Upper lobe of right lung (tissue), 1 donor: ENCODE measurements around the gene TEAD2. TPM values are rescaled to one million over a fixed set of nuclear protein-coding genes. Genes with fewer than 3 reads are reported as not detected.

Experiments used
- ATAC-seq: fragments of 200-7000 bp; cut with Tn5 transposase; one replicate; pipeline ENCODE4 v1.9.1; 2020; ENCODE audit warnings: mild to moderate bottlenecking, moderate library complexity
- DNase-seq: peaks from one replicate; pipeline ENCODE4 v3.0.0-alpha.2; 2020
- H3K27ac ChIP-seq: fragments of 200-600 bp; one replicate; pipeline ENCODE4 v1.8.0; 2022
- H3K27me3 ChIP-seq: fragments of 200-600 bp; one replicate; pipeline ENCODE4 v1.8.0; 2022; ENCODE audit warnings: mild to moderate bottlenecking
- H3K36me3 ChIP-seq: fragments of 200-600 bp; one replicate; pipeline ENCODE4 v1.8.0; 2022
- H3K4me1 ChIP-seq: fragments of 200-600 bp; one replicate; pipeline ENCODE4 v1.8.0; 2022
- H3K4me3 ChIP-seq: fragments of 200-600 bp; one replicate; pipeline ENCODE4 v1.8.0; 2022; ENCODE audit warnings: mild to moderate bottlenecking
- H3K9me3 ChIP-seq: fragments of 200-600 bp; one replicate; pipeline ENCODE4 v1.8.0; 2022
- CTCF ChIP-seq: fragments of 200-600 bp; IDR thresholded peaks from one replicate; pipeline ENCODE4 v1.8.0; 2022; ENCODE audit warnings: antibody characterized with exemption
- intact Hi-C: fragments of 100-400 bp; cut with DNase I; formaldehyde crosslinking; loops from one replicate; pipeline ENCODE4 v1.11.0; 2022
- total RNA-seq: library from RNA; stranded (reverse); fragmentation: NEBNext Ultra II Directional; extraction: Animal tissue kit (Norgen Biotek cat#: 25700); gene quantifications from one replicate; pipeline ENCODE4 v1.2.1, GENCODE V29; 2021
- donor health status: DM: no; HTN: yes; CAD: no; lungs with severe emphysema.

The TEAD2 gene
- total RNA-seq, 1 donor from 2014 or later, result 36.4 TPM

DNA sequence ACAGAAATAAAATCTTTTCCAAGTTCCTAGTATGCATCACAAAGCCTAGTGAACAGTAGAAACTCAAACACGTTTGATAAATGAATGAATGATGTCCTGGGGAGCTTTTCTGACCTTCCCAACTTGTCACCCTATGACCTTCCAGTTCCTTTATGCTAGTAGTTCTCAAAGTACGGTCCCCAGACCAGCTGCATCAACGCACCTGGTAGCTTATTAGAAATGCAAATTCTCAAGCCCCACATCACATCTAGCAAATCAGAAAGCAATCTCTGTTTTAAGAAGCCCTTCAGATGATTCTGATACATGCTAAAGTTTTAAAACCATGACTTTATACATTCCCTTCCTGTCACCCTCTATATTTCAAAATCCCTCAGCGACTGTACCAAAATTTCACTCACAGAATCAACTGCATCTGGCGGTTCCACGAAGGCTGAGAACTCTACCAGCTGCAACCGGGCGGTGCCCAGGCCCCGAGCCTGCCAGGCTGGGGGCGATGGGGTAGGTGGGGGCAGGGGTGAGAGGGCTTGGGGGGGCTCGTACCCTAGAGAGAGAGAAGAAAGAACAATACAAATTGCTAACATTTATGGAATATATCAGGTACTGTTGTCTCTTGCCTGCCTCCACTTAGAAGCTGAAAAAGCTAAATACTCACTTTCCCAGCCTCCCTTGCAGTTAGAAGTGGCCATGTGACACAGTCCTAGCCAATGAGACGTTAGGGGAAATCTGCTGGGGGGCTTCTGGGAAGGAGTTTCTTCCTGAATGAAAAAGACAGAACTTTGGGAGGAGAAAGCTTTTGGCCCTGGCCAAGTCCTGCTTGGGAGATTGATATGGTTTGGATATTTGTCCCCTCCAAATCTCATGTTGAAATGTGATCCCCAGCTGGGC, 13.7 kb downstream of the TEAD2 start:
- no peaks in the 10 kb centered on the region for H3K9me3 ChIP-seq
- intact Hi-C loops, result no loop called here
- H3K27me3 ChIP-seq, result no peaks in the 10 kb centered on the region
- no peaks in the 10 kb centered on the region for H3K4me1 ChIP-seq
- TF ChIP-seq CTCF, result no peak
- H3K36me3 ChIP-seq, result peaks cover 62% of the 10 kb centered on the region
- DNase-seq (no peak), ATAC-seq (no peak)
- no peak overlapping the region for H3K27ac ChIP-seq
- H3K4me3 ChIP-seq, result no peak overlapping the region

DNA sequence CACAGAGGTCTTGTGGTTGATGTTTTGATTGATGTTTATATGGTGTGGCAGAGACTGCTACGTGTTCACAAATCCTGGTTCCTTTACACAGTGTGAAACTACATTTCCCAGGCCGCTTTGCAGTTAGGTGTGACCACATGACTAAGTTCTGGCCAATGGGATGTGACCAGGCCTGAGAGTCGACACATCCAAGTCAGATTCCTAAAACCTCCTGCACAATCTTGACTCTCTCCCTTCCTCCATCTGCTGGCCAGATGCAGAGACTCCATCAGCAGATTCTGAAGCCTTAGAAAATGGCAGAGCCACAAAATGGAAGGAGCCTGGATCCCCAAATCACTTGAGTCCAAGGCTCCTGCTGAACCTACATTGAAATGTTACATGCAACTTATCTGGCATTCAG, 14.4 kb downstream of the TEAD2 start:
- Histone ChIP-seq H3K4me3 (no peak overlapping the region), H3K4me1 (no peaks in the 10 kb centered on the region), H3K9me3 (no peaks in the 10 kb centered on the region), H3K36me3 (peaks cover 69% of the 10 kb centered on the region), H3K27ac (no peak overlapping the region), H3K27me3 (no peaks in the 10 kb centered on the region)
- DNase-seq, result no peak
- intact Hi-C loops, result no loop called here
- no peak for TF ChIP-seq CTCF
- peak; percentile 70 for ATAC-seq

DNA sequence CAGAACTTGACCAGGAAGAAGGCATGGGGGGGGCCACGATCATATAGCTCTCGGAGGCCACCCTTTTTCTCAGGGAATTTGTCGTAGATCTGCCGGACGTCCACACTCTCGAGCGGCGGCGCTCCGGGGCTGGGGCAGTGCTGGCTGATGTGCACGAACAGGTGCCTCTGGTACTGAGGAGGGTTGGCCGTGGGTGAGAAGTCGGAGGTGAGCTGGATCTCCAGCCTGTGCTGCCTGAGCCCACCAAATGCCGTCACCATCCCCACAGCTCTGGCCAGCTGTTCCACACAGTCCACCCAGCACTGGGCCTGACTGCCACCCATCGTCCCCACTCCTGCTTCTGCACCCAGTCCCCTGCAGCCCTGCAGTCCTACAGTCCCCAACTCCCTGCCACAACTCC, 15.0 kb downstream of the TEAD2 start:
- TF ChIP-seq CTCF, result no peak
- DNase-seq (no peak), ATAC-seq (peak; percentile 5)
- Histone ChIP-seq H3K36me3 (peaks cover 74% of the 10 kb centered on the region), H3K4me3 (no peak overlapping the region), H3K9me3 (no peaks in the 10 kb centered on the region), H3K4me1 (no peaks in the 10 kb centered on the region), H3K27ac (no peak overlapping the region), H3K27me3 (no peaks in the 10 kb centered on the region)
- intact Hi-C loops, result no loop called here

DNA sequence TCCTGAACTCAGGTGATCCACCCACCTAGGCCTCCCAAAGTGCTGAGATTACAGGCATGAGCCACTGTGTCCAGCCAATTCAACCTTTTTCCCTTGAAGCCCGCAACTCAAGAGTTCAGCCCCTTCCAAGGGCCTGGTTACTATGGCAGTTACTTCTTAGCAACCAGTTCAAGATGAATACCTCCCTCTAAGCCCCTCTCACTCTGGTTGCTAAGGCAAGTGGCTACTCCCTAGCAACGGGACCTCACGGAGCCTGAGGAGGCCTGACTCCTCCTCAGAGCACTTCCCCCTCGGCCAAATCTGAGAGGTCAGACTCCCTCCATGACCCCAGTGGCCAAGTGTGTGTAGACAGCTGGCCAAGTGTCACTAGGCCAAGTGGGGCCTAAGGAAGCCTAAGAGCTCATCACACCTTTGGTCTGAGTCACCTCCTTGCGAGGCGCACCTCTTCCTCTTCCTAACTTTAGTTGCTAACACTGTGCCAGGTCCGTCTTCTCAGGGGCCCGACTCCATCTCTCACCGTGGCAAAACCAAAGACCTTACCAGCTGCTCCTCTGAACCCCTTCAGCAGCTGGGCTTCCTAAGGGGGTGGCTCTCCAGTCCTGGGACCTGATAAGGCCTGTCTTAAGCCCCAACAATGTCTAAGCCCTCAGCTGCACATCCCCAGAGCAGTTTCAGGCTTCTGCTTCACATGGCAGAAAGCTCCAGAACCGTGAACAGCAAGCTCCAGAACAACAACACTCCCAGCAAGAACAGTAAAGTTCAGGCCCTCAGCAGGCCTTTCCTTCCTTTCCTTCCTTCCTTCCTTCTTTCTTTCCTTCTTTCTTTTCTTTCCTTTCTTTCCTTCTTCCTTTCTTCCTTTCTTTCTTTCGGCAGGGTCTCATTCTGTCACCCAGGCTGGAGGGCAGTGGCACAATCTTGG, 17.5 kb downstream of the TEAD2 start:
- Histone ChIP-seq H3K27ac (no peak overlapping the region), H3K4me3 (no peak overlapping the region), H3K9me3 (no peaks in the 10 kb centered on the region), H3K27me3 (no peaks in the 10 kb centered on the region), H3K4me1 (no peaks in the 10 kb centered on the region), H3K36me3 (peaks cover 76% of the 10 kb centered on the region)
- intact Hi-C loops, result no loop called here
- no peak for TF ChIP-seq CTCF
- ATAC-seq, result no peak
- DNase-seq, result no peak

GRCh38 chr19:49343123-49343522, 19.1 kb downstream of the TEAD2 start:
- no peaks in the 10 kb centered on the region for H3K27me3 ChIP-seq
- DNase-seq, result peak; percentile 46
- H3K4me1 ChIP-seq, result no peaks in the 10 kb centered on the region
- TF ChIP-seq CTCF, result no peak
- no peak for ATAC-seq
- peaks cover 59% of the 10 kb centered on the region for H3K36me3 ChIP-seq
- no peaks in the 10 kb centered on the region for H3K9me3 ChIP-seq
- no peak overlapping the region for H3K27ac ChIP-seq
- no peak overlapping the region for H3K4me3 ChIP-seq
- intact Hi-C loops, result no loop called here
